ENCODE data around the gene DECR2. TPM values are rescaled to one million over a fixed set of nuclear protein-coding genes. Genes with fewer than 3 reads are reported as not detected.
A peak's percentile ranks its signal among the peaks of the same experiment; 100 is the strongest.

DECR2 gene, protein sequence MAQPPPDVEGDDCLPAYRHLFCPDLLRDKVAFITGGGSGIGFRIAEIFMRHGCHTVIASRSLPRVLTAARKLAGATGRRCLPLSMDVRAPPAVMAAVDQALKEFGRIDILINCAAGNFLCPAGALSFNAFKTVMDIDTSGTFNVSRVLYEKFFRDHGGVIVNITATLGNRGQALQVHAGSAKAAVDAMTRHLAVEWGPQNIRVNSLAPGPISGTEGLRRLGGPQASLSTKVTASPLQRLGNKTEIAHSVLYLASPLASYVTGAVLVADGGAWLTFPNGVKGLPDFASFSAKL
- total RNA-seq: 10 to 100 TPM; 11.5 to 13.0 TPM

DNA sequence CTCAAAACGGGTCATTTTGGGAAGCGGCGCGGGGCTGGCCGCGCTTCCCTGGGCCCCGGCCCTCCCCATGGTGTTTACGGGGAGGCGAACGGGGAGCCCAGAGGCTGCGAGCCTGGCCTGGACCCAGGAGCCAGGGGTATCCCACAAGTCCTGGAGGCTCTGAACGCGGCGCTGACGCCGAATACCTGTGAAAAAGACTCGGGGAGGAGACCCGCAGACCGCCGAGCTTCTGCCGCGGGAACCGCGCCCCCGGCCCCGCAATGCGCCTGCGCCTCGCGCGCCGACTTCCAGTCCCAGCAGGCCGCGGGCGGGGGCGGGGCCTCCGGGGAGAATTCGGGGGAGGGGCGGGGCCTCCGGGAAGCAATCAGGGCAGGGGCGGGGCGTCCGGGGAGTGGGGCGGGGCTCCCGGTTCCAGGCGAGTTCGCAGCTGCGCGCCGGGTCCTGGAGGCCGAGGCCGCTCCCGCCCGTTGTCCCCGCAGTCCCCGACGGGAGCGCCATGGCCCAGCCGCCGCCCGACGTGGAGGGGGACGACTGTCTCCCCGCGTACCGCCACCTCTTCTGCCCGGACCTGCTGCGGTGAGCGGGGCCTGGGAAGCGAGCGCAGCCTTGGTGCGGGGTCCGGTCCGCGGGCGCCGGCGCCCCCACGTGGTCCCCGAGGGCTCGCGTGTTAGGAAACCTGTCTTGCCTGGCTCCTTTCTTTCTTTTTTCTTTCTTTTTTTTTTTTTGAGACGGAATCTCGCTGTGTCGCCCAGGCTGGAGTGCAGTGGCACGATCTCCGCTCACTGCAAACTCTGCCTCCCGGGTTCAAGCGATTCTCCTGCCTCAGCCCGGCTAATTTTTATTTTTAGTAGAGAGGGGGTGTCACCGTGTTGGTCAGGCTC, at the start of gene DECR2:
Gene DECR2 (plus strand): TSS at position 418 of the 881 bp plus-strand sequence. CDS start 79 bp downstream, at position 497.
- Mint-ChIP-seq H3K27ac (peak within 1 kb of the TSS; percentile 87), H3K4me1 (peaks cover 10% of the 10 kb centered on the region), H3K9me3 (ENCODE audit: low read depth) (no peaks in the 10 kb centered on the region), H3K36me3 (ENCODE audit: low read depth) (peaks cover 2% of the 10 kb centered on the region), H3K27me3 (no peaks in the 10 kb centered on the region), H3K4me3 (peak within 1 kb of the TSS; percentile 82)
- ATAC-seq (peak; percentile 87), DNase-seq (peak; percentile 100)
- CTCF ChIA-PET: interaction anchor here (0.6 to 1.8 kb wide), 3 partner anchors 19 to 24 kb away, joined by 3 to 4 read pairs (median 3); partner anchors contain the start of gene RAB11FIP3
- POLR2A ChIA-PET: interaction anchor here (1.1 kb wide), 1 partner anchor 19 kb away, joined by 3 read pairs; the partner anchor contains the start of gene PGAP6
- intact Hi-C loops (cut with DNase I, micrococcal nuclease): loop anchor here in 1 of 2 experiments (1.0 to 10.0 kb wide), 16 partner anchors 9 to 1213 kb away; partner anchors contain the start of genes AXIN1, CAPN15, CHTF18 and CRAMP1

DNA sequence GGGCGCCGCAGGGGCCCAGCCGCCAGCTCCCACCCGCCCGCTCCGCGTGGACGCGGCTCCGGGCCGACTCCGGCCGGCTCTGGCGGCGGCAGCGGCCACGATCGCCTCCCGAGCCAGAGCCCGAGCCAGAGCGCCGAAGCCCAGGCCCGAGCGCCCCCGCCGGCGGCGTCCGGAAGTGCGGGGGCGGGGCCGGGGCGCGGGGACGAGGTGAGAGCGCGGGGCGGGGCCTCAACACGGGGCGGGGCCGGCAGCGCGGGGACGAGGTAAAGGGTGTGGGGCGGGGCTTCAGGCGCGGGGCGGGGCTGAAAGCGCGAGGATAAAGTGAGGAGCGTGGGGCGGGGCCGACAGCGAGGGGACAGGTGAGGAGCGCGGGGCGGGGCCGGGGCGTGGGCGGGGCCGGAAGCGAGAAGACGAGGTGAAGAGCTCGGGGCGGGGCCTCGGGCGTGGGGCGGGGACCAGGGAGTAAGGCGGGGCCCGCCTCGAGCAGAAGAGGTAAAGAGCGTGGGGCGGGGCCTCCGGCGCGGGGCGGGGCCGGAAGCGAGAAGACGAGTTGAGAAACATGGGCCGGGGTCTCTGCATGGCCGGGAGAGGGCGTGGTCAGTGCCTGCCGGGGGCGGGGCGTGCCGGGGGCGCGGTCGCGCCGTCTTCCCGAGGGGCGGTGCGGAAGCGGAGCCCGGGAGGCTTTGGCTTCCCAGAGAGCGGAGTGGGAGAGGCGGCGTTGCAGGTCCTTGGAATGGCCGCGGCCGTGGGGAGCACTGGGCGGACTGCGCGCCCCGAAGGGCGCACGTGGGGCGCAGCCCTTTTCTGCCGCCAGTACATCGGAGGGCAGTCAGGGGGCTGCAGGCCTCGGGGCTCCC, 48.9 kb upstream of the DECR2 start, which contains the start of gene AXIN1:
Gene AXIN1 (minus strand): TSS at position 177 of the 857 bp plus-strand sequence. CDS start 5,698 bp downstream, outside the sequence.
- Mint-ChIP-seq H3K4me1 (peaks cover 45% of the 10 kb centered on the region), H3K9me3 (ENCODE audit: low read depth) (no peaks in the 10 kb centered on the region), H3K4me3 (peak within 1 kb of the TSS; percentile 80), H3K27me3 (no peaks in the 10 kb centered on the region), H3K36me3 (ENCODE audit: low read depth) (peaks cover 4% of the 10 kb centered on the region), H3K27ac (peak within 1 kb of the TSS; percentile 79)
- intact Hi-C loops (cut with DNase I, micrococcal nuclease): loop anchor here (1.0 to 2.0 kb wide), 16 partner anchors 18 to 618 kb away; partner anchors contain the start of genes MRPL28 (in 2 of the 2), CAPN15 (in 1 of the 2), CHTF18 (in 1 of the 2) and DECR2 (in 1 of the 2)
- DNase-seq (peak; percentile 100), ATAC-seq (peak; percentile 89)
- CTCF ChIA-PET: interaction anchor here (1.9 kb wide), 1 partner anchor 15 kb away, joined by 4 read pairs; no protein-coding TSS in a partner anchor
- POLR2A ChIA-PET: interaction anchor here (0.5 to 0.6 kb wide), 2 partner anchors 118 to 137 kb away, joined by 3 read pairs; partner anchors contain the start of gene FAM234A

DNA sequence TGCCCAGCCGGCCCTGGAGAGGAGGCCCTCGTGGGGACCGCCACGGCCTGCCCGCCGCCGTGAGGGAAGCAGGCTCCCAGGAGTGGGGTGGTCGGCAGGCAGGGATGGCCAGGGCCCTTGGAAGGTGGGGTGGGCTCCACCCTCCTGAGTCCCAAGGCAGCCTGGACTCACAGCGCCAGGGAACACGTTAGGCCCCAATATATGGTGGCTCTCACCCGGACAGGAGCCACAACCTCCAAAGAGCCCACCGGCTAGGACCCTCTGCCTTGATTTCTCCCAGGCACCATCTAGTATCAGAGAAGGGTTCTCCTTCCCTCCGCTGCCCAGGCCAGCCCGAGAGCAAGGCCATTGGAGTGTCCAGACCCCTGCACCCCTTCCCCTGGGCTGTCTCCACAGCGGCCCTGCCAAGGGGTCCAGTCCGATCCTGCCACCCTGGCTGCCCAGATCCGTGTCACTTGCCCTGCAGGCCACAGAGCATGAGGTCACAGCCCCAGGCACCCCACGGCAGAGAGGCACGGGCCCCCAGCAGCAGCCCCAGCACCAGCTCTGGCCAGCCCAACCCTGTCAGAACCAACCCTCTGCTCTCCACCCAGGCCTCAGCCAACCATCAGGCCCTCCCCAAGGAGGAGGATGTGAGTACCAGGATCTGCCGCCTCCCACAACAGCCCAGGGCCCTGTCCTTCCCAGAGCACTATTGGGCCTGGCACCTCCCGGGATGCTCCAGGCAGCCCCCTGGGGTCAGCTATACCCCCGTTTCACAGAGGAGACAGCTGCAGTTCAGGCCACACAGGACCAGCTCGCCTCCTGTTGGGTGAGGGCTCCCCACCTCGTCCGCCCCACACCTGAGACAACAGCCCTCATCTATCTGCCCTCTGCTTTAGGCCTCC, 48.0 kb upstream of the DECR2 start:
- Mint-ChIP-seq H3K4me3 (peak overlapping the region; percentile 11), H3K9me3 (ENCODE audit: low read depth) (no peaks in the 10 kb centered on the region), H3K27me3 (no peaks in the 10 kb centered on the region), H3K4me1 (peaks cover 38% of the 10 kb centered on the region), H3K27ac (no peak overlapping the region), H3K36me3 (ENCODE audit: low read depth) (peaks cover 4% of the 10 kb centered on the region)
- intact Hi-C loops (cut with DNase I, micrococcal nuclease): loop anchor here (1.0 to 2.0 kb wide), 7 partner anchors 17 to 617 kb away; partner anchors contain the start of genes LMF1 (in 1 of the 2), MRPL28 (in 1 of the 2), NPRL3 (in 1 of the 2) and POLR3K (in 1 of the 2)
- POLR2A ChIA-PET: interaction anchor here (0.5 to 1.0 kb wide), 2 partner anchors 119 to 138 kb away, joined by 3 to 4 read pairs (median 3); partner anchors contain the start of gene FAM234A
- DNase-seq (peak; percentile 28), ATAC-seq (no peak)
- CTCF ChIA-PET: no interaction called here

DNA sequence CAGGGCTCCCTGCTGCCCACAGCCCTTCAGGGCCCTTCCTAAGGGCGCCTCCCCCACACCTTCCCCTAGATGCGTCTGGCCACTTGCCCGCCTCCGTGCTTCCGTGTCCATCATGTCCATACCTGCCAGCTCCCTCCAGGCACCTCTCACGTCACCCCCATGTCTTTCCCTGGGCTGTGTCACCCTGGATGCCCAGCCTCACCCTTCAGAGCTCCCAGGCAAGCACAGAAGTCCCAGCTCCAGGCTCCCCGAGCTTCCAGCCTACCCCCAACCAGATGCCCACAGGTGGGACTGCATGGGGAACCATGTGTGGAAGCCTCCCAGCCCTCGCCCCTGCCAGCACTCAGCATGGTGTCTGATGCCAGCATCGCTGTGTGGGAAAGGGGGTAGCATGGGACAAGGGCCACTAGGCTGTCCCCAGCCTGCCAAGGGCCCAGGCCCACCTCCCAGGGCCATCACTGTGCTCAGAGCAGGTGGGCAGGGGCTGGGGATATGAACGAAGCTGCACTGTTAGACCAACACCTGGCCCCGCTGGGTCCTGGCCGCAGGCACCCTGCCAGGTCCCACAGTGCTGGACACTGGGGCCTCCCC, 47.3 kb upstream of the DECR2 start:
- Mint-ChIP-seq H3K27me3 (no peaks in the 10 kb centered on the region), H3K27ac (no peak overlapping the region), H3K36me3 (ENCODE audit: low read depth) (peaks cover 3% of the 10 kb centered on the region), H3K4me1 (peaks cover 34% of the 10 kb centered on the region), H3K4me3 (peak overlapping the region; percentile 11), H3K9me3 (ENCODE audit: low read depth) (no peaks in the 10 kb centered on the region)
- ATAC-seq (no peak), DNase-seq (no peak)
- POLR2A ChIA-PET: interaction anchor here (1.0 kb wide), 1 partner anchor 119 kb away, joined by 4 read pairs; the partner anchor contains the start of gene FAM234A
- intact Hi-C loops (cut with DNase I, micrococcal nuclease): no loop called here
- CTCF ChIA-PET: interaction anchor here (0.6 to 1.3 kb wide), 3 partner anchors 9 to 250 kb away, joined by 3 to 4 read pairs (median 3); no protein-coding TSS in a partner anchor

DNA sequence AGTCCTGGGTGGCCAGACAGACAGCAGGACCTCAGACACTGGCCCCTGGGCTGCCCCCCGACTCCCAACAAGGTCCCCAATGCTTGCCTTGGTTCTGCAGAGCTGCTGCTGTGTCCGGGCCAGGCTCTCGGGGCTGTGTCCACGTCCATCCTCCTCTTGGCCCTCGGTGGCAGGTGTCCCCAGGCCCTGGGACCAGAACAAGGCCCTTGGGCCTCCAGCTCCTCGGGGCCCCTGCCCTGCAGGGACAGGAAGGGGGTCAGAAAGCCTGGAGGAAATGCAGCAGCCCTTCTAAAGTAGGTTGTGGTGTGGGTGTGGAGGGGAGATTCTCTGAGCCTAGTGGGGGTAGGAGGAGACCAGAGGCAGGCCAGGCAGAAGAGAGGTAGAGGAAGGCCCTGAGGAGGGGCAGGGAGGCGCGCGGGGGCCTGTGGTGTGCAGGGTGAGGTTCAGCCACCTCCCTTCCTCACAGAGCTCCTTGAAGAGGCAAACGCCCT, 46.7 kb upstream of the DECR2 start:
- Mint-ChIP-seq H3K4me1 (peaks cover 28% of the 10 kb centered on the region), H3K9me3 (ENCODE audit: low read depth) (no peaks in the 10 kb centered on the region), H3K27me3 (no peaks in the 10 kb centered on the region), H3K27ac (peak overlapping the region; percentile 55), H3K4me3 (no peak overlapping the region), H3K36me3 (ENCODE audit: low read depth) (peaks cover 1% of the 10 kb centered on the region)
- CTCF ChIA-PET: interaction anchor here (0.6 to 1.3 kb wide), 4 partner anchors 8 to 251 kb away, joined by 3 to 4 read pairs (median 4); partner anchors contain the start of gene FAM234A
- peak; percentile 31 for DNase-seq
- POLR2A ChIA-PET: interaction anchor here (0.6 kb wide), 1 partner anchor 217 kb away, joined by 3 read pairs; no protein-coding TSS in a partner anchor
- intact Hi-C loops (cut with DNase I, micrococcal nuclease): no loop called here
- no peak for ATAC-seq

DNA sequence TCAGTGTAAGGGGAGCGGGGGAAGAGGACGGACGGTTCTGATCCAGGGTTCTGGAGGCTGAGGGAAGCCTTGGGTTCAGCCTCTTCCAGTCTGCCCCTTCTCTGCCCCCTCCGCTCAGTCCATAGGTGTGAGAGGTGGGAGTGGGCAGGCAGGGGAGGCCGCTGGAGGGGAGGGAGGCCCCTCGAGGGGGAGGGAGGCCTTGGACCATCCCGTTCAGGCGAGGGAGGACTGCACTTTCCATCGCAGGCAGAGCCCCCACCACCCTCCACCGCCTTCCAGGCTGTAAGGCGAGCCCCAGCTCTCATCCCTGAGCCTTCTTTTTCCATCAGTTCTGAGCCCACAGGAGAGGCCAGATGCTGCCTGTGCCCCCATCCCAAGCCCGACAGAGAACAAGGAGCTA, 44.9 kb upstream of the DECR2 start:
- Mint-ChIP-seq H3K36me3 (ENCODE audit: low read depth) (no peaks in the 10 kb centered on the region), H3K27ac (no peak overlapping the region), H3K9me3 (ENCODE audit: low read depth) (no peaks in the 10 kb centered on the region), H3K4me3 (no peak overlapping the region), H3K4me1 (peaks cover 18% of the 10 kb centered on the region), H3K27me3 (no peaks in the 10 kb centered on the region)
- ATAC-seq (no peak), DNase-seq (no peak)
- intact Hi-C loops (cut with DNase I, micrococcal nuclease): no loop called here
- CTCF ChIA-PET: interaction anchor here (0.8 kb wide), 1 partner anchor 175 kb away, joined by 3 read pairs; no protein-coding TSS in a partner anchor
- POLR2A ChIA-PET: no interaction called here

DNA sequence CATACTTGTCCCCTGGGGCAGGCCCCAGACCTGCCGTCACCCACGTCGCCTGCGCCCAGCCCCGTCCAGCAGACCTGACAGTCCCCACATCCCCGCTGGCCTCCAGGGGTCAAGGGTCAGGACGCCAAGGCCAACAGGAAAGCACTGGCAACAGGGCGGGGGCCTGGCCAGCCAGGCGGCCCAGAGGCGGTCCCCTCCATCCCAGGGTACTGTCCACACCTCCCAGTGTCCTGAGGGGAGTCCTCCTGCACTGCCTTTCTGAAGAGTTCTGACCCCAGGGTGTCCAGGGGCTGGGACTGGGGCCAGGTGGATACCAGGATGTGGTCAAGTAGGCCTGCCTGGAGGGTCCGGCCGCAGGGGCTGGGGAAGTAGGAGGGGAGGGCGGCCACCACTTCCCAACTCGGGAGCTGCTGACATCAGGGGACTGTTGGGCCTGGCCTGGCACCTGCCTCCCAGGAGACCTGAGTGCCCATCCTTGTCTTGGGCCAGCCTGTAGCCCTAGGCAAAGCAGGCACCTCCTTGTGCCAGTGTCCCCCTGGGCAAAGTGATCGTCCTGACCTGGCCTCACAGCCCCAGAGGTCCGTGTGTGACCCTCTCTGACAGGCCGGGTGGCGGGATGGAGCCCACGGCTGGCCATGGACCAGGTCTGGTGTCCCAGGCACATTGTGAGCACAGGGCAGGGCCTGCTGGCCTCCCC, 42.5 kb upstream of the DECR2 start:
- no peaks in the 10 kb centered on the region for H3K9me3 Mint-ChIP-seq (ENCODE audit: low read depth)
- no peaks in the 10 kb centered on the region for H3K36me3 Mint-ChIP-seq (ENCODE audit: low read depth)
- H3K4me1 Mint-ChIP-seq: peaks cover 16% of the 10 kb centered on the region
- no peak overlapping the region for H3K27ac Mint-ChIP-seq
- ATAC-seq (no peak), DNase-seq (no peak)
- POLR2A ChIA-PET: no interaction called here
- peaks cover 5% of the 10 kb centered on the region for H3K27me3 Mint-ChIP-seq
- CTCF ChIA-PET: no interaction called here
- intact Hi-C loops (cut with DNase I, micrococcal nuclease): no loop called here
- no peak overlapping the region for H3K4me3 Mint-ChIP-seq

DNA sequence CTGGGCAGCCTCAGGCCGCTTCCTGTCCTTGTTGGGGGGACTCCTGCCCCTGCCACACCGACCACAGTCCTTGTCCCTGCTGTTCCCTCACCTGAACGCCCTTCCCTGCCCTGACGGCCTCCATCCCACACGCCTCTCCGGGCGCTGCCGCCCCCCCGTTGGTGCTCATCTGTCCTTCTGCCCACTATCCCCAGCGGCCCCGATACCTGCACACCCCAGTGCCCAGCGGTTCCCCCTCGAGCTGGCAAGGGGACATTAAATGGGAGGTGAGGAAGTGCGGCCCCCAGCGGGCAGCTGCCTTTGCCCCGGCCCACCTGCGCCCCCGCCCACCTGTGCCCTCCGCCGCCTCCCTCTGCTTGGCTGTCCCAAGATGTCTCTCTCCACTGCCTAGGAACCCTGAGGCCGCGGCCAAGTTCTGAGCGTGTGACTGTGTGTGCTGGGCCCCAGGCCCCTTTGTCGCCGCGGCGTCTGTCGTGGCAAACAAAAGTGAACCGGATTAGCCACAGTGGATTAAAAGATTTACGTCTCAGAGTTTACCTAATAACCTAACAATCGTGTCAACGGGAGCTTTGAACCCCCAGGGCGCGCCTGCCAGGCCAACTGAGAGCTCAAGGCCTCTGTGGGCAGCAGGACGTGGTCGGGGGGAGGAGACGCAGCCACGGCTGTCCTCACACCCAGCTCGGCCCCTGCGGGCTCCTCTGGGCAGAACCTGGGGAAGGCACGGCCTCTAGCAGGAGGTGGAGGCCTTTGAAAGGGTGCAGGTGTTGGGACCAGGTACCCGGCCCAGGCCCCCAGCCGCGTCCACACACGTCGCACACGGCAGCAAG, 41.6 kb upstream of the DECR2 start:
- no peak overlapping the region for H3K27ac Mint-ChIP-seq
- ATAC-seq (no peak), DNase-seq (peak; percentile 6)
- intact Hi-C loops (cut with DNase I, micrococcal nuclease): no loop called here
- no peak overlapping the region for H3K4me3 Mint-ChIP-seq
- no peaks in the 10 kb centered on the region for H3K36me3 Mint-ChIP-seq (ENCODE audit: low read depth)
- H3K27me3 Mint-ChIP-seq: peaks cover 5% of the 10 kb centered on the region
- H3K9me3 Mint-ChIP-seq (ENCODE audit: low read depth): no peaks in the 10 kb centered on the region
- POLR2A ChIA-PET: interaction anchor here (0.6 kb wide), 1 partner anchor 44 kb away, joined by 4 read pairs; no protein-coding TSS in a partner anchor
- CTCF ChIA-PET: no interaction called here
- H3K4me1 Mint-ChIP-seq: peaks cover 11% of the 10 kb centered on the region

All from activated CD4-positive, alpha-beta T cell treated with anti-CD3 and anti-CD28 coated beads for 36 hours (primary cell).